Measurements from ENCODE around the gene TBC1D22A. TPM values are rescaled to one million over a fixed set of nuclear protein-coding genes. Genes with fewer than 3 reads are reported as not detected.
A peak's percentile ranks its signal among the peaks of the same experiment; 100 is the strongest.

The TBC1D22A gene
- total and polyA plus RNA-seq, 9 of the 15 experiments (the other 6 are each of a cell fraction or from before 2014, with no cell fraction given), result 0.20 to 11.5 (median 5.2) TPM

- no peaks in the 10 kb centered on the region for H3K9me3 ChIP-seq (replicated peaks; ENCODE audit: control insufficient read depth, insufficient read depth, low read depth, low read length)
- peak overlapping the region in 1 of 2 experiments; percentile 45; a peak in 1 of 4 replicates for H3K9ac ChIP-seq (ENCODE audit: insufficient read depth in 1 of 2, low read depth in 2 of 2, low read length in 2 of 2)
- intact Hi-C loops (cut with micrococcal nuclease) (no loop called here), in situ Hi-C loops (cut with MboI) (no loop called here)
- TF ChIP-seq ZNF354B (CRISPR knock-in tag; IDR thresholded peaks at IDR 0.05) (no peak), TRIM28 (IDR thresholded peaks at IDR 0.05) (no peak), ZNF785 (CRISPR knock-in tag; IDR thresholded peaks at IDR 0.05) (no peak), DACH1 (IDR thresholded peaks at IDR 0.05; ENCODE audit: partially characterized antibody) (no peak), E2F6 (IDR thresholded peaks at IDR 0.05; ENCODE audit: borderline replicate concordance in 1 of 2, extremely low read depth in 1 of 2, insufficient read depth in 1 of 2, insufficient read length in 1 of 2, low read depth in 1 of 2, low read length in 1 of 2, poor library complexity in 1 of 2, severe bottlenecking in 1 of 2) (no peak), ZNF134 (CRISPR knock-in tag; conservative IDR thresholded peaks at IDR 0.05) (no peak), ELK3 (CRISPR knock-in tag; IDR thresholded peaks at IDR 0.05) (no peak), FOXJ3 (CRISPR knock-in tag; IDR thresholded peaks at IDR 0.05) (no peak), PKNOX1 (IDR thresholded peaks at IDR 0.05) (no peak), ZNF76 (CRISPR knock-in tag; IDR thresholded peaks at IDR 0.05; ENCODE audit: borderline replicate concordance) (no peak)
- H3K4me1 ChIP-seq (replicated peaks in 1 of 2; ENCODE audit: control insufficient read depth in 2 of 2, insufficient read depth in 2 of 2, low read length in 2 of 2), result peaks cover 11 to 24% of the 10 kb centered on the region in 2 experiments; a peak in 4 of 5 replicates
- no peak overlapping the region for H3K4me3 ChIP-seq
- no peak overlapping the region for H2AFZ ChIP-seq (ENCODE audit: low read depth, low read length)
- no peaks in the 10 kb centered on the region for H3K9me1 ChIP-seq (ENCODE audit: control insufficient read depth, insufficient read depth, low read length)
- FAIRE-seq, result no peak
- H3K36me3 ChIP-seq (ENCODE audit: control insufficient read depth, insufficient read depth, low read length), result peaks cover 8% of the 10 kb centered on the region; the same call in 2 of the 3 replicates
- no peaks in the 10 kb centered on the region for H3K27me3 ChIP-seq (ENCODE audit: control insufficient read depth in 2 of 2, insufficient read depth in 2 of 2, low read length in 2 of 2)
- DNase-seq (ENCODE audit: extremely low read depth in 1 of 4, low spot score in 3 of 4), result no peak
- 0 out of 2 replicates have a peak, but pooled peaks cover 4% of the 10 kb centered on the region for H4K20me1 ChIP-seq (replicated peaks; ENCODE audit: control insufficient read depth, insufficient read depth, low read length)
- no TSS peak for BruUV-seq (replicated peaks)
- H3K4me2 ChIP-seq (ENCODE audit: insufficient read depth, low read length), result no peak overlapping the region
- no peak overlapping the region for H3K27ac ChIP-seq (ENCODE audit: extremely low read depth, low read depth, low read length)
- peaks cover 30% of the 10 kb centered on the region for H3K79me2 ChIP-seq (ENCODE audit: control insufficient read depth, insufficient read depth, low read length)
- 60% methylated on average over 4 of the region's 17 CpGs for WGBS (ENCODE audit: insufficient coverage, low coverage, missing lambda C conversion rate)
- no peak for ATAC-seq
- ChIA-PET POLR2A (interaction anchor here (1.0 kb wide), 1 partner anchor 152 kb away, joined by 5 read pairs; no protein-coding TSS in a partner anchor), CTCF (ENCODE audit: low intra/inter-chr PET ratio) (no interaction called here)
These were observed 6.8 kb downstream of the TBC1D22A start for GRCh38 chr22:46769191-46769675.

Data from K562 (cell line).